OCI-LY3 (cell line): ENCODE measurements around the gene AOC1.

ENCODE experiments used
- H2AFZ ChIP-seq: fragments of 200-600, 300-600 bp; shearing (Covaris generic); 2 replicates; pipeline ENCODE4 v1.6.0; 2014; ENCODE audit warnings: antibody characterized with exemption, low read depth, low read length
- H3K27ac ChIP-seq: fragments of 200-600, 300-600 bp; sonication (generic); 2 replicates; pipeline ENCODE4 v1.5.1; 2014; ENCODE audit warnings: mild to moderate bottlenecking, low read length, moderate library complexity, mixed read lengths
- H3K27me3 ChIP-seq: fragments of 200-600, 300-600 bp; sonication (generic); 2 replicates; pipeline ENCODE4 v1.6.1; 2014; ENCODE audit warnings: low read depth, low read length, mixed read lengths
- H3K36me3 ChIP-seq: fragments of 200-600, 300-600 bp; sonication (generic); replicated peaks from 2 replicates; pipeline ENCODE3; 2014; ENCODE audit warnings: low read depth, low read length, mixed read lengths
- H3K4me1 ChIP-seq: fragments of 300-600, 200-600 bp; sonication (generic); 2 replicates; pipeline ENCODE4 v1.6.1; 2014; ENCODE audit warnings: low read length, mixed read lengths
- H3K4me2 ChIP-seq: fragments of 200-600, 300-600 bp; sonication (generic); 2 replicates; pipeline ENCODE4 v1.6.1; 2014; ENCODE audit warnings: low read length, mixed read lengths
- H3K4me3 ChIP-seq: fragments of 300-600, 200-600 bp; sonication (generic); 2 replicates; pipeline ENCODE4 v1.5.1; 2014; ENCODE audit warnings: antibody characterized with exemption, mild to moderate bottlenecking, low read length, moderate library complexity
- H3K79me2 ChIP-seq: fragments of 300-600, 200-600 bp; shearing (Covaris generic); 2 replicates; pipeline ENCODE4 v1.6.1; 2014; ENCODE audit warnings: mild to moderate bottlenecking, low read length, mixed read lengths
- H3K9ac ChIP-seq: fragments of 300-600, 200-600 bp; shearing (Covaris generic); 2 replicates; pipeline ENCODE4 v1.6.0; 2014; ENCODE audit warnings: mild to moderate bottlenecking, low read length, moderate library complexity
- H3K9me3 ChIP-seq: fragments of 200-600, 300-600 bp; shearing (Covaris generic); 2 replicates; pipeline ENCODE4 v1.6.1; 2014; ENCODE audit warnings: low read length, mixed read lengths; ENCODE audit not compliant: insufficient read depth
- H4K20me1 ChIP-seq: fragments of 200-600, 300-600 bp; sonication (generic); 2 replicates; pipeline ENCODE4 v1.6.1; 2016; ENCODE audit warnings: low read length, mixed read lengths; ENCODE audit not compliant: insufficient read depth
- CTCF ChIP-seq: fragments of 200-600, 300-600 bp; sonication (generic); IDR thresholded peaks from 2 replicates; pipeline ENCODE4 v1.5.1; 2014; ENCODE audit warnings: antibody characterized with exemption, low read length, low read depth
- EZH2phosphoT487 ChIP-seq: fragments of 200-600 bp; shearing (Covaris generic); IDR thresholded peaks from 2 replicates; pipeline ENCODE4 v1.6.1; 2018; ENCODE audit warnings: antibody characterized with exemption, mixed run types, low read depth

The AOC1 gene

DNA sequence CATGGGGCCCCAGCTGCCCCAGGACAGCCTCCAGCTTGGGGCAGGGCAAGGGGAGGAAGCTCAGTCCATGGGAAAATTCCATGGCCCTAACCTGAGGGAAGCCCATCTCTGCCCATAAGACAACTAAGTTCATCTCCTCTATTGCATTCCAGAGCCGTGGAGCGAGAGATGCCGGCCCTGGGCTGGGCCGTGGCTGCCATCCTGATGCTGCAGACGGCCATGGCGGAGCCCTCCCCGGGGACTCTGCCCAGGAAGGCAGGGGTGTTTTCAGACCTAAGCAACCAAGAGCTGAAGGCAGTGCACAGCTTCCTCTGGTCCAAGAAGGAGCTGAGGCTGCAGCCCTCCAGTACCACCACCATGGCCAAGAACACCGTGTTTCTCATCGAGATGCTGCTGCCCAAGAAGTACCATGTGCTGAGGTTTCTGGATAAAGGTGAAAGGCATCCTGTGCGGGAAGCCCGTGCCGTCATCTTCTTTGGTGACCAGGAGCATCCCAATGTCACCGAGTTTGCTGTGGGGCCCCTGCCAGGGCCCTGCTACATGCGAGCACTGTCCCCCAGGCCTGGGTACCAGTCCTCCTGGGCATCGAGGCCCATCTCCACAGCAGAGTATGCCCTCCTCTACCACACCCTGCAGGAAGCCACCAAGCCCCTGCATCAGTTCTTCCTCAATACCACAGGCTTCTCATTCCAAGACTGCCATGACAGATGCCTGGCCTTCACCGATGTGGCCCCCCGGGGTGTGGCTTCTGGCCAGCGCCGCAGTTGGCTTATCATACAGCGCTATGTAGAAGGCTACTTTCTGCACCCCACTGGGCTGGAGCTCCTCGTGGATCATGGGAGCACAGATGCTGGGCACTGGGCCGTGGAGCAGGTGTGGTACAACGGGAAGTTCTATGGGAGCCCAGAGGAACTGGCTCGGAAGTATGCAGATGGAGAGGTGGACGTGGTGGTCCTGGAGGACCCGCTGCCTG lies 4.3 kb downstream of the AOC1 start:
- no peak overlapping the region for H3K4me2 ChIP-seq
- no peak for TF ChIP-seq EZH2phosphoT487
- TF ChIP-seq CTCF, result no peak
- no peaks in the 10 kb centered on the region for H3K27me3 ChIP-seq
- H3K4me1 ChIP-seq, result peaks cover 12% of the 10 kb centered on the region
- no peaks in the 10 kb centered on the region for H3K9me3 ChIP-seq
- H3K27ac ChIP-seq, result no peak overlapping the region
- H3K79me2 ChIP-seq, result no peaks in the 10 kb centered on the region
- H2AFZ ChIP-seq, result no peak overlapping the region
- no peak overlapping the region for H3K9ac ChIP-seq
- no peaks in the 10 kb centered on the region for H4K20me1 ChIP-seq
- no peaks in the 10 kb centered on the region for H3K36me3 ChIP-seq
- H3K4me3 ChIP-seq, result no peak overlapping the region

GRCh38 chr7:150857276-150858055 lies 5.1 kb downstream of the AOC1 start:
- Histone ChIP-seq H3K9me3 (no peaks in the 10 kb centered on the region), H3K4me3 (no peak overlapping the region), H3K9ac (no peak overlapping the region), H2AFZ (no peak overlapping the region), H3K36me3 (no peaks in the 10 kb centered on the region), H3K27me3 (no peaks in the 10 kb centered on the region), H3K4me2 (no peak overlapping the region), H3K27ac (no peak overlapping the region), H3K79me2 (no peaks in the 10 kb centered on the region), H4K20me1 (no peaks in the 10 kb centered on the region), H3K4me1 (peaks cover 20% of the 10 kb centered on the region)
- TF ChIP-seq CTCF (no peak), EZH2phosphoT487 (no peak)

- Histone ChIP-seq H3K4me3 (no peak overlapping the region), H3K27ac (no peak overlapping the region), H3K4me1 (peaks cover 18% of the 10 kb centered on the region), H3K9ac (no peak overlapping the region), H3K79me2 (no peaks in the 10 kb centered on the region), H4K20me1 (no peaks in the 10 kb centered on the region), H3K27me3 (no peaks in the 10 kb centered on the region), H2AFZ (no peak overlapping the region), H3K9me3 (no peaks in the 10 kb centered on the region), H3K36me3 (no peaks in the 10 kb centered on the region), H3K4me2 (no peak overlapping the region)
- TF ChIP-seq CTCF (no peak), EZH2phosphoT487 (no peak)
Observed at GRCh38 chr7:150858236-150859197, 6.2 kb downstream of the AOC1 start.
